Occipital lobe (tissue), 2 donors: ENCODE results near the gene ELL3. TPM values are rescaled to one million over a fixed set of nuclear protein-coding genes. Genes with fewer than 3 reads are reported as not detected.
"Not testable (repeated sequence)": the region's sequence is repeated elsewhere in the genome, so short reads cannot be mapped to it uniquely, and the experiment has no call there.

ENCODE experiments used
- DNase-seq: peaks from one replicate; lab custom pipeline; 2025; lab: John Stamatoyannopoulos, UW
- total RNA-seq: library from RNA; depleted of rRNA; stranded (reverse); fragments of >200 nt; gene quantifications from one replicate; pipeline ENCODE4 v1.2.3, GENCODE V29; 2014

Gene ELL3
- total RNA-seq, 1 donor from 2014 or later = 3.0 TPM

- peak; percentile 100 for DNase-seq
Measured at GRCh38 chr15:43791993-43792760, 15.4 kb upstream of the ELL3 start, which contains the start of gene SERF2. TSS of gene SERF2 (plus strand) at chr15:43792320. CDS start at chr15:43792377, 57 bp downstream.

- no peak for DNase-seq
Measured at GRCh38 chr15:43789409-43789808, 12.6 kb upstream of the ELL3 start.

- no peak for DNase-seq
Measured at GRCh38 chr15:43779016-43779415, 2.2 kb upstream of the ELL3 start.

GRCh38 chr15:43777267-43777914, 625 bp upstream of the ELL3 start:
- DNase-seq = peak; percentile 44

- DNase-seq = no peak
Measured at GRCh38 chr15:43776101-43776717, 557 bp downstream of the ELL3 start.

GRCh38 chr15:43775411-43775965, 1.3 kb downstream of the ELL3 start:
- no peak for DNase-seq

GRCh38 chr15:43774062-43774461, 2.7 kb downstream of the ELL3 start:
- DNase-seq = no peak

GRCh38 chr15:43772624-43773023, 4.1 kb downstream of the ELL3 start:
- DNase-seq = no peak

- DNase-seq = no peak
Measured at GRCh38 chr15:43771816-43772215, 5.0 kb downstream of the ELL3 start.

- DNase-seq = no peak
Measured at GRCh38 chr15:43769584-43770228, 7.1 kb downstream of the ELL3 start.

GRCh38 chr15:43763819-43764446, 12.8 kb downstream of the ELL3 start:
- no peak for DNase-seq

- no peak for DNase-seq
Measured at GRCh38 chr15:43762824-43763223, 13.9 kb downstream of the ELL3 start.

GRCh38 chr15:43751885-43752284, 24.9 kb downstream of the ELL3 start:
- DNase-seq = no peak

GRCh38 chr15:43749690-43750345, 26.9 kb downstream of the ELL3 start:
- no peak for DNase-seq

GRCh38 chr15:43748376-43748775, 28.4 kb downstream of the ELL3 start:
- DNase-seq = no peak

- DNase-seq = not testable (repeated sequence)
Measured at GRCh38 chr15:43746903-43747309, 29.9 kb downstream of the ELL3 start.

- DNase-seq = peak; percentile 91
Measured at GRCh38 chr15:43746245-43746902, 30.4 kb downstream of the ELL3 start, which contains the start of gene PDIA3. TSS of gene PDIA3 (plus strand) at chr15:43746438. CDS start at chr15:43746540, 102 bp downstream.

- no peak for DNase-seq
Measured at GRCh38 chr15:43735416-43735815, 41.4 kb downstream of the ELL3 start.

GRCh38 chr15:43728053-43728725, 48.6 kb downstream of the ELL3 start:
- DNase-seq = not testable (repeated sequence)
